ENCODE data around the gene SEPTIN7. TPM values are rescaled to one million over a fixed set of nuclear protein-coding genes. Genes with fewer than 3 reads are reported as not detected.

The SEPTIN7 gene
- total RNA-seq, 1 donor from 2014 or later = 236 TPM

DNA sequence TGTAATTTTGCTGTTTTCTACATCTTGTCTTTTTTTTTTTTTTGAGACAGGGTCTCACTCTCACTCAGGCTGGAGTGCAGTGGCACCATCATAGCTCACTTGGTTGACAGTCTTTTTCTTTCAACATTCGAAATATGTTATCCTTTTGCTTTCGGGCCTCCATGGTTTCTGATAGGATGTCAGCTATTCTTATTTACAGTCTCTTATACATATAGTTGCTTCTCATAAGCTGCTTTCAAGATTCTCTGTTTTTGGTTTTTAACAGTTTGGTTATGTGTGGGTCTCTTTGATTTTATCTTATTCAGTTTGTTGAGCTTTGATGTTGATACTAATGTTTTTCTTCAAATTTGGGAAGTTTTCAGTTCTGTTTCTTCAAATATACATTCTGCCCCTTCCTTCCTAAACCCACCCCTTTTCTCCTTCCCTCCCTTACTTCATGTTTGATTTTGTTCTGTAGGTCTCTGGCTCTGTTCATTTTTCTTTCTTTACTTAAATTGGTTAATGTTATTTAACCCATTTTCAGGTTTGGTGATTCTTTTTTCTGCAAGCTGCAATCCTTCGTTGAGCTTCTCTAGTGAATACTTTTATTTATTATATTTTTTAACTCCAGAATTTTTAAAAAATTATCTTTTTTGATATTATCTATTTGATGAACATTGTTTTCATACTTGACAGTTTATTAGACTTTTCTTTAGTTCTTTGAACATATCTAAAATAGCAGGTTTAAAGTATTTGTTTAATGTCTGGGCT is 19.3 kb downstream of the SEPTIN7 start:
- Mint-ChIP-seq H3K4me3 (ENCODE audit: low read depth) (peak overlapping the region; percentile 28), H3K9me3 (peaks cover 30% of the 10 kb centered on the region), H3K36me3 (ENCODE audit: low read depth) (peaks cover 49% of the 10 kb centered on the region), H3K4me1 (ENCODE audit: low read depth) (peaks cover 50% of the 10 kb centered on the region), H3K27me3 (ENCODE audit: low read depth) (no peaks in the 10 kb centered on the region), H3K27ac (peak overlapping the region; percentile 79)
- no peak for DNase-seq (ENCODE audit: low spot score)
- intact Hi-C loops (cut with micrococcal nuclease) = loop anchor here (5.0 kb wide), 1 partner anchor 128 kb away; no protein-coding TSS in a partner anchor

DNA sequence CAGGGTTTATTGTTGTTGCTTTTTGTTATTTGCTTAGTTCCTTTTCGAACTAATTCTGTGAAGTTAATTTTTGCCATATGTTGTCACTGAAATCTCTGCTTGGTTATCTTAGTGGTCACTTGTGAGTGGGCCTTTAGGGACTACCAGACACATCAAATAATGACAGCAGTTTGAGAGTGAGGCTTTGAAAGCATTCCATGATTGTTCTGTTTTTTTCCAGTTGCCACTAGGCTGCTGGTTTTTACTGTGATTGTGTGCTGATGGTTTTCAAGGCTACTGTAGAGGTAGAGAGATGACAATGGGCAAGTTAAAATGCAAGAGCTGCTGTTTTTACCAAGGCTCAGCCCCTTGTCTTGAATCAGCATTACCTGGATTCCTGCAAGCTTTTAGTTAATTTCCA is 20.0 kb downstream of the SEPTIN7 start:
- Mint-ChIP-seq H3K9me3 (peaks cover 30% of the 10 kb centered on the region), H3K36me3 (ENCODE audit: low read depth) (peaks cover 42% of the 10 kb centered on the region), H3K4me3 (ENCODE audit: low read depth) (no peak overlapping the region), H3K27ac (no peak overlapping the region), H3K27me3 (ENCODE audit: low read depth) (no peaks in the 10 kb centered on the region), H3K4me1 (ENCODE audit: low read depth) (peaks cover 47% of the 10 kb centered on the region)
- intact Hi-C loops (cut with micrococcal nuclease) = no loop called here
- DNase-seq (ENCODE audit: low spot score) = no peak

- Mint-ChIP-seq H3K4me1 (ENCODE audit: low read depth) (peaks cover 22% of the 10 kb centered on the region), H3K9me3 (peaks cover 19% of the 10 kb centered on the region), H3K36me3 (ENCODE audit: low read depth) (peaks cover 29% of the 10 kb centered on the region), H3K27ac (peak overlapping the region; percentile 3), H3K4me3 (ENCODE audit: low read depth) (no peak overlapping the region), H3K27me3 (ENCODE audit: low read depth) (no peaks in the 10 kb centered on the region)
- no peak for DNase-seq (ENCODE audit: low spot score)
- intact Hi-C loops (cut with micrococcal nuclease) = no loop called here
Observed at GRCh38 chr7:35823440-35823839, 22.6 kb downstream of the SEPTIN7 start.

DNA sequence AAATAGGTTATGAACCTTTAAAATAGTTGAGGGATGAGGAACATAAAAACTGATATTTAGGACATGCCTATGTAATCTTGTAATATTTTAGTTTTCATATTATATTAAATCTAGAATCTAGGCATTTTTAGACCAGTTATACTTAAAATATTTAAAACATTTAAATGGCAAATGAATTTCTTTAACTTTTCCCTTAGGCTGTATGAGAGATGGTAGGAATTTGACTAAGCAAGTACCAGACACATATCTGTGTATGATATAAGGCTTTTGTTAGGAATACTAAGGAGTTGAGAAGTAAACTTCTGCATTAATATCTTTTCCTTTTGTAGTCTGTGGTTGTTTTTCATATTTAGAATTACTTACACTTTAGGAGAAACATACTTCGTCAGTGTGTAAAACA is 25.1 kb downstream of the SEPTIN7 start:
- intact Hi-C loops (cut with micrococcal nuclease) = no loop called here

GRCh38 chr7:35826751-35827150 is 25.9 kb downstream of the SEPTIN7 start:
- intact Hi-C loops (cut with micrococcal nuclease) = no loop called here
- Mint-ChIP-seq H3K27ac (no peak overlapping the region), H3K36me3 (ENCODE audit: low read depth) (peaks cover 16% of the 10 kb centered on the region), H3K4me1 (ENCODE audit: low read depth) (peaks cover 21% of the 10 kb centered on the region), H3K9me3 (no peaks in the 10 kb centered on the region), H3K4me3 (ENCODE audit: low read depth) (no peak overlapping the region), H3K27me3 (ENCODE audit: low read depth) (no peaks in the 10 kb centered on the region)
- no peak for DNase-seq (ENCODE audit: low spot score)

More for the DNA sequence above, 25.1 kb downstream of the SEPTIN7 start:
- H3K4me1 Mint-ChIP-seq (ENCODE audit: low read depth) = peaks cover 17% of the 10 kb centered on the region
- H3K27me3 Mint-ChIP-seq (ENCODE audit: low read depth) = no peaks in the 10 kb centered on the region
- no peak overlapping the region for H3K27ac Mint-ChIP-seq
- peaks cover 12% of the 10 kb centered on the region for H3K36me3 Mint-ChIP-seq (ENCODE audit: low read depth)
- H3K4me3 Mint-ChIP-seq (ENCODE audit: low read depth) = no peak overlapping the region
- no peak for DNase-seq (ENCODE audit: low spot score)
- H3K9me3 Mint-ChIP-seq = no peaks in the 10 kb centered on the region

DNA sequence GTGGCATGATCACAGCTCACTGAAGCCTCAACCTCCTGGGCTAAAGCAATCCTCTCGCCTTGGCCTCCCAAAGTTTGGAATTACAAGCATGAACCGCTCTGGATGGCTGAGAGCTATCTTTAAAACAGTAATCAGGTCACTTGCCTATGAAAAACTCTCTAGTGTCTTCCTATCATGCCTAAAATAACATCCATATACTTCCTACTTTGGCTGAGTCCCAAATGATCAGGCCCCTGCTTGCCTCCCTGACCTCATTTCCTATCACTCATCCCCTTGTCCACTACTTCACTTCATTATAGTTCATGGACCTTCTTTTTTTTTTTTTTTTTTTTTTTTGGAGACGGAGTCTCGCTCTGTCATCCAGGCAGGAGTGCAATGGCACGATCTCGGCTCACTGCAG is 28.0 kb downstream of the SEPTIN7 start:
- no peak overlapping the region for H3K4me3 Mint-ChIP-seq (ENCODE audit: low read depth)
- H3K27me3 Mint-ChIP-seq (ENCODE audit: low read depth) = no peaks in the 10 kb centered on the region
- H3K9me3 Mint-ChIP-seq = no peaks in the 10 kb centered on the region
- no peak for DNase-seq (ENCODE audit: low spot score)
- peaks cover 25% of the 10 kb centered on the region for H3K4me1 Mint-ChIP-seq (ENCODE audit: low read depth)
- H3K36me3 Mint-ChIP-seq (ENCODE audit: low read depth) = peaks cover 31% of the 10 kb centered on the region
- intact Hi-C loops (cut with micrococcal nuclease) = no loop called here
- no peak overlapping the region for H3K27ac Mint-ChIP-seq

DNA sequence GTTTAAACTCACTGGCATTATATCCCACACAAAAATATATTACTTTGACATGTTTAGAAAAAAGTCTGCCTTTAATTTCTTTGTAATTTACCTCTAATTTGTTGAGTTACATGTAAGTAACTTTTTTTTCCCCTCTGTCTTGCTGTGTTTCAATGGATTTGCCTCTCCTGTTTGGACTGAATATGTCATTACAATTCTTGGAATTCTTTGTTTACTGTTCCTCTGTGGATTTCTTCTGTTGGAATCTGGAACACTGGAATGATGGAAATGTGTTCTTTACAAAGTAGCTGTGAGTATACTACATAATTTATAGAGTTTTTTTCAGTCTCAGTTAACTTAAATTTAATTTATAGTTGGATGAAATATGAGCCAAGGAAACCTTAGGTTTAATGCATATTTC is 30.4 kb downstream of the SEPTIN7 start:
- DNase-seq (ENCODE audit: low spot score) = no peak
- intact Hi-C loops (cut with micrococcal nuclease) = no loop called here
- H3K4me1 Mint-ChIP-seq (ENCODE audit: low read depth) = peaks cover 32% of the 10 kb centered on the region
- no peak overlapping the region for H3K27ac Mint-ChIP-seq
- peaks cover 50% of the 10 kb centered on the region for H3K36me3 Mint-ChIP-seq (ENCODE audit: low read depth)
- no peaks in the 10 kb centered on the region for H3K27me3 Mint-ChIP-seq (ENCODE audit: low read depth)
- no peak overlapping the region for H3K4me3 Mint-ChIP-seq (ENCODE audit: low read depth)
- no peaks in the 10 kb centered on the region for H3K9me3 Mint-ChIP-seq

GRCh38 chr7:35839860-35840854 is 39.3 kb downstream of the SEPTIN7 start:
- Mint-ChIP-seq H3K4me3 (ENCODE audit: low read depth) (no peak overlapping the region), H3K27ac (peak overlapping the region; percentile 42), H3K4me1 (ENCODE audit: low read depth) (peaks cover 19% of the 10 kb centered on the region), H3K27me3 (ENCODE audit: low read depth) (no peaks in the 10 kb centered on the region), H3K36me3 (ENCODE audit: low read depth) (peaks cover 46% of the 10 kb centered on the region), H3K9me3 (no peaks in the 10 kb centered on the region)
- intact Hi-C loops (cut with micrococcal nuclease) = no loop called here
- DNase-seq (ENCODE audit: low spot score) = no peak

DNA sequence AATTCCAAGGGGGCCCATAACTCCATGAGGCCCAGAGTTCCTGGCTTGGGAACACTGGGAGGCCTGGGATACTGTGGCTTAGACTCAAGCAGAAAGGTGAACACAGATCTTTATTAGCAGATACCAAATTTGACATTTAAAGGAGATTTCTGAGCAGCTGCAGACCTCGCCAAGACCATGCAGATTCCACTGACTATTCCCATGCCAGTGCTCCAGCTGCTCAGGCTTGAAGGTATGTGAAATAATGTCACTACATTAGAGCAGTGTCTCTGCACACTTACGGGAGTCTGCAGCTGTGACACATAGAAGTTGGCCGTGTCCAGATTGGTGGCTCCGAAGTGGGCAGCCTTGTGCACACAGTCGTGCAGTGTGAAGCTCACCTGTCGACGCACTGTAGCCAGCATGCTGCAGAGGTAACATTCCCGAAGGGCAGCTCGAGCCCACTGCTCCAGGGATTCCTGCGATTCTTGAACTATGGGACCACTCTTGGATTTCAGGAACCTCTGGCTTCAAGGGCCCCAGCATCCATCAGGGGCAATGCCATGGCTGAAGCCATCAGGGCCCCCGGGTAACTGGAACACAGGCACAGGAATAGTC is 46.1 kb downstream of the SEPTIN7 start:
- DNase-seq (ENCODE audit: low spot score) = no peak
- Mint-ChIP-seq H3K4me1 (ENCODE audit: low read depth) (peaks cover 13% of the 10 kb centered on the region), H3K36me3 (ENCODE audit: low read depth) (peaks cover 49% of the 10 kb centered on the region), H3K27me3 (ENCODE audit: low read depth) (no peaks in the 10 kb centered on the region), H3K9me3 (no peaks in the 10 kb centered on the region), H3K4me3 (ENCODE audit: low read depth) (no peak overlapping the region), H3K27ac (no peak overlapping the region)
- intact Hi-C loops (cut with micrococcal nuclease) = no loop called here

DNA sequence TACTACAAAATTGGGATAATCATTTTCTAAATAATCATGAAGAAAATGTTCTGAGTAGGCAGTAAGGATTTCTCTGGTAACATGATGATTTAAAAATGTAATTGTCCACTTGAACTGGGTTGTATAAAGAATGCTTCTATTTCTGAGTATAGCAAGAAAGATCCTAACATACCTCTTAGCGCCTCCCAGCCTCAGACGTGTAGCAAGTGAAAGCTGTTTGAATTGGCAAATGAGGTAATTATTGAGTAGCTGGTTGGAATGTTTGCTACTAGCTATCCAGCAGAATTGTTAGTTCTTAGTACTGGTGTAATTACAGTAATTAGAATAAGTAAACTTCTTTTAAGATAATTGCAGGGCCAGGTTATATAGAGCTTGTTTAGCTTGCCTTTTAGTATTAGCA is 47.9 kb downstream of the SEPTIN7 start:
- no peaks in the 10 kb centered on the region for H3K9me3 Mint-ChIP-seq
- H3K27ac Mint-ChIP-seq = no peak overlapping the region
- no peak for DNase-seq (ENCODE audit: low spot score)
- intact Hi-C loops (cut with micrococcal nuclease) = no loop called here
- peaks cover 12% of the 10 kb centered on the region for H3K4me1 Mint-ChIP-seq (ENCODE audit: low read depth)
- H3K27me3 Mint-ChIP-seq (ENCODE audit: low read depth) = no peaks in the 10 kb centered on the region
- H3K4me3 Mint-ChIP-seq (ENCODE audit: low read depth) = no peak overlapping the region
- peaks cover 54% of the 10 kb centered on the region for H3K36me3 Mint-ChIP-seq (ENCODE audit: low read depth)

- intact Hi-C loops (cut with micrococcal nuclease) = no loop called here
- Mint-ChIP-seq H3K27me3 (ENCODE audit: low read depth) (no peaks in the 10 kb centered on the region), H3K27ac (no peak overlapping the region), H3K9me3 (no peaks in the 10 kb centered on the region), H3K4me1 (ENCODE audit: low read depth) (peaks cover 10% of the 10 kb centered on the region), H3K4me3 (ENCODE audit: low read depth) (no peak overlapping the region), H3K36me3 (ENCODE audit: low read depth) (peaks cover 52% of the 10 kb centered on the region)
- no peak for DNase-seq (ENCODE audit: low spot score)
Observed at GRCh38 chr7:35849158-35849831, 48.4 kb downstream of the SEPTIN7 start.

- Mint-ChIP-seq H3K27me3 (ENCODE audit: low read depth) (no peaks in the 10 kb centered on the region), H3K9me3 (no peaks in the 10 kb centered on the region), H3K4me3 (ENCODE audit: low read depth) (no peak overlapping the region), H3K36me3 (ENCODE audit: low read depth) (peaks cover 49% of the 10 kb centered on the region), H3K4me1 (ENCODE audit: low read depth) (peaks cover 10% of the 10 kb centered on the region), H3K27ac (no peak overlapping the region)
- DNase-seq (ENCODE audit: low spot score) = no peak
- intact Hi-C loops (cut with micrococcal nuclease) = no loop called here
Observed at GRCh38 chr7:35849954-35850353, 49.1 kb downstream of the SEPTIN7 start.

Measured in activated T-helper 2 cell treated with anti-CD3 and anti-CD28 coated beads, Interferon-gamma antibody, Interleukin-2, Interleukin-4, amounts not matched to agents 10 μg/mL and 5 μg/mL and 100 μg/mL, durations not matched to agents 14 hours and 24 hours and 36 hours (primary cell).